NB4 (cell line): Measurements from ENCODE around the gene EPB41L3.

Source experiments
- POLR2A ChIP-seq: IDR thresholded peaks from 2 replicates; pipeline ENCODE4 v1.6.1; 2011; ENCODE audit warnings: mild to moderate bottlenecking; ENCODE audit not compliant: insufficient read length; ENCODE audit errors: extremely low read depth
- TF ChIP-seq, protein P1 (sequence below): IDR thresholded peaks from one replicate; pipeline ENCODE4 v1.5.1; 2012; ENCODE audit warnings: low read depth, low read length

DNA sequence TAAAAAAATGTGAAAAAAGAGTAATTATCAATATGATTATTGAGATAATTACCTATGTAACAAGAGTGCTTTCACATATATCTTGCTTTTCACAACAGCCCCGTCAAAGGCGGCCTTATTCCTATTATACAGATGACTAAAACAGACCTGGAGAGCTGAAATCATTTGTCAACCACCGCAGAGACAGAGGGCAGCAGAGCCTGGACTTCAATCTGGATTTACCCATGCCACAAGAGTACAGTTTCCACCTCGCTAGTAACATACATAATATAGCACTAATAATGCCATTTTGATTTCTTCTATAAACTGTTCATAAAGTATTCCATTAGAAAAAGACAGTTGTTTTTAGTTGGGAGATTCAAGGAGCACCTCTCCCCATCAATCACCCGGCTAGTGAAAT is 121.8 kb downstream of the EPB41L3 start:
- TF ChIP-seq, protein P1, sequence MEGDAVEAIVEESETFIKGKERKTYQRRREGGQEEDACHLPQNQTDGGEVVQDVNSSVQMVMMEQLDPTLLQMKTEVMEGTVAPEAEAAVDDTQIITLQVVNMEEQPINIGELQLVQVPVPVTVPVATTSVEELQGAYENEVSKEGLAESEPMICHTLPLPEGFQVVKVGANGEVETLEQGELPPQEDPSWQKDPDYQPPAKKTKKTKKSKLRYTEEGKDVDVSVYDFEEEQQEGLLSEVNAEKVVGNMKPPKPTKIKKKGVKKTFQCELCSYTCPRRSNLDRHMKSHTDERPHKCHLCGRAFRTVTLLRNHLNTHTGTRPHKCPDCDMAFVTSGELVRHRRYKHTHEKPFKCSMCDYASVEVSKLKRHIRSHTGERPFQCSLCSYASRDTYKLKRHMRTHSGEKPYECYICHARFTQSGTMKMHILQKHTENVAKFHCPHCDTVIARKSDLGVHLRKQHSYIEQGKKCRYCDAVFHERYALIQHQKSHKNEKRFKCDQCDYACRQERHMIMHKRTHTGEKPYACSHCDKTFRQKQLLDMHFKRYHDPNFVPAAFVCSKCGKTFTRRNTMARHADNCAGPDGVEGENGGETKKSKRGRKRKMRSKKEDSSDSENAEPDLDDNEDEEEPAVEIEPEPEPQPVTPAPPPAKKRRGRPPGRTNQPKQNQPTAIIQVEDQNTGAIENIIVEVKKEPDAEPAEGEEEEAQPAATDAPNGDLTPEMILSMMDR = no peak
- no peak for TF ChIP-seq POLR2A
